GM10266 (cell line): ENCODE measurements around the gene ODF2.
A peak's percentile ranks its signal among the peaks of the same experiment; 100 is the strongest.

Experiments
- DNase-seq: peaks from one replicate; pipeline ENCODE4 v3.0.0; 2012; ENCODE audit errors: extremely low spot score
- TF ChIP-seq, protein P1 (sequence below): IDR thresholded peaks from 2 replicates; pipeline ENCODE4 v1.5.1; 2012; ENCODE audit warnings: mild to moderate bottlenecking, low read depth; ENCODE audit not compliant: control insufficient read depth, insufficient read depth; ENCODE audit errors: missing control alignments

The ODF2 gene

DNA sequence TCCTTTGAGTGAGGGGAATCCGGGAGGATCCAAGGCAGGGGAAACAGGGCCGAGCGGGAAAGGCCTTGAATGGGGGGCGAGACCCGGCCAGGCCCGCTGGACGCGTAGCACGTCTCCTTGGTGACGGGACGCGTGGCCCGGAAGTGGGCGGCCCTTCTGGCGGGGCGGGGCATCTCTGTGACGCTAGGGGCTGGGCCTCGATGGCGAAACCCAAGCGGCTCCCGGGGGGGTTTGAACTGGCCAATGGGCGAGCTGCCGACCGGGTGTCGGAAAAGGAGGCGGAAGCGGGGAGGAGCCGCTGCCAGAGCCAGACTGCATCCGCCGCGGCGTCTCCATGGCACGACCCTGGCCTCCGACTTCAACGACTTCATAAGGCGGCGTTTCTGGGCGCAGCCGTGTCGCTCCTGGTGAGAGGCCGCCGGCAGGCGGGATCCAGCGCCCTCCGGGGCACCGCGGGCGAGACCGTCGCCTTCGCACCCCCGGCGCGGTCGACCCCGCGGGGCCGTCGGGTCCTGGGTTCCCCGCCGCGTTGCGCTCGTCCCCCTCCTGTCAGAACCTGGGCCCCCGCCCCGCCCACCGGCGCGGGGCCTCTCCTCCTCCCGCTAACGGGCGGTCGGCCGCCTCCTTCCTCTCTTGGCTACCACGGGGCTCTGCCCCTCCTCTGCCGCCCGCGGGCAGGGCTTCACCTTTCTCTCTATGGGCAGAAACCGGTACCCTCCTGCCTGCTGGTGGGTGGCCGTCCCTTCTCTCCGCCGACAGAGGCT lies at the start of gene ODF2:
TSS of gene ODF2 (plus strand) at position 158 of the 764 bp plus-strand sequence. CDS start at position 244, 86 bp downstream.
- TF ChIP-seq, protein P1, sequence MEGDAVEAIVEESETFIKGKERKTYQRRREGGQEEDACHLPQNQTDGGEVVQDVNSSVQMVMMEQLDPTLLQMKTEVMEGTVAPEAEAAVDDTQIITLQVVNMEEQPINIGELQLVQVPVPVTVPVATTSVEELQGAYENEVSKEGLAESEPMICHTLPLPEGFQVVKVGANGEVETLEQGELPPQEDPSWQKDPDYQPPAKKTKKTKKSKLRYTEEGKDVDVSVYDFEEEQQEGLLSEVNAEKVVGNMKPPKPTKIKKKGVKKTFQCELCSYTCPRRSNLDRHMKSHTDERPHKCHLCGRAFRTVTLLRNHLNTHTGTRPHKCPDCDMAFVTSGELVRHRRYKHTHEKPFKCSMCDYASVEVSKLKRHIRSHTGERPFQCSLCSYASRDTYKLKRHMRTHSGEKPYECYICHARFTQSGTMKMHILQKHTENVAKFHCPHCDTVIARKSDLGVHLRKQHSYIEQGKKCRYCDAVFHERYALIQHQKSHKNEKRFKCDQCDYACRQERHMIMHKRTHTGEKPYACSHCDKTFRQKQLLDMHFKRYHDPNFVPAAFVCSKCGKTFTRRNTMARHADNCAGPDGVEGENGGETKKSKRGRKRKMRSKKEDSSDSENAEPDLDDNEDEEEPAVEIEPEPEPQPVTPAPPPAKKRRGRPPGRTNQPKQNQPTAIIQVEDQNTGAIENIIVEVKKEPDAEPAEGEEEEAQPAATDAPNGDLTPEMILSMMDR = no peak
- peak; percentile 99 for DNase-seq

- TF ChIP-seq, protein P1 = no peak
- DNase-seq = no peak
Observed at GRCh38 chr9:128406848-128407391, 48.9 kb upstream of the ODF2 start.

GRCh38 chr9:128408963-128409431 lies 46.8 kb upstream of the ODF2 start:
- TF ChIP-seq, protein P1 = no peak
- no peak for DNase-seq

GRCh38 chr9:128409450-128409849 lies 46.4 kb upstream of the ODF2 start:
- DNase-seq = no peak
- TF ChIP-seq, protein P1 = no peak

DNA sequence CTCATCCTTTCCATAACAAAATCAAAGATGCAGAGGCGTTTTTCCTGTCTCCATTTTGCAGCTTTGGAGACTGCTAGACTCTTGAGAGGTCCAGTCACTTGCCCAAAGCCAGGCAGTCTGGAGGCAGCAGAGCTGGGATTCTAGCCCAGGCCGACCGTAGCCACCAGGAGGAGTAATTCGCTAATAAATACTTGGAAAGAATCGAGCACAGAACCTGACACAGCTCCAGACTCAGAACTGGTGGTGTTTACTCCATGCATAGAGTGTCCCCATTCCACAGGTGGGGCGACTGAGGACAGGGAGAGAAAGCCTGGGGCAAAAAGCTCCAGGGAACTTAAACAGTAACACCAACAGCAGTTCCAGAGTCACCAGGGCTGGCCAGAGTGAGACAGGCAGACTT lies 45.8 kb upstream of the ODF2 start:
- DNase-seq = no peak
- TF ChIP-seq, protein P1 = peak; percentile 9

DNA sequence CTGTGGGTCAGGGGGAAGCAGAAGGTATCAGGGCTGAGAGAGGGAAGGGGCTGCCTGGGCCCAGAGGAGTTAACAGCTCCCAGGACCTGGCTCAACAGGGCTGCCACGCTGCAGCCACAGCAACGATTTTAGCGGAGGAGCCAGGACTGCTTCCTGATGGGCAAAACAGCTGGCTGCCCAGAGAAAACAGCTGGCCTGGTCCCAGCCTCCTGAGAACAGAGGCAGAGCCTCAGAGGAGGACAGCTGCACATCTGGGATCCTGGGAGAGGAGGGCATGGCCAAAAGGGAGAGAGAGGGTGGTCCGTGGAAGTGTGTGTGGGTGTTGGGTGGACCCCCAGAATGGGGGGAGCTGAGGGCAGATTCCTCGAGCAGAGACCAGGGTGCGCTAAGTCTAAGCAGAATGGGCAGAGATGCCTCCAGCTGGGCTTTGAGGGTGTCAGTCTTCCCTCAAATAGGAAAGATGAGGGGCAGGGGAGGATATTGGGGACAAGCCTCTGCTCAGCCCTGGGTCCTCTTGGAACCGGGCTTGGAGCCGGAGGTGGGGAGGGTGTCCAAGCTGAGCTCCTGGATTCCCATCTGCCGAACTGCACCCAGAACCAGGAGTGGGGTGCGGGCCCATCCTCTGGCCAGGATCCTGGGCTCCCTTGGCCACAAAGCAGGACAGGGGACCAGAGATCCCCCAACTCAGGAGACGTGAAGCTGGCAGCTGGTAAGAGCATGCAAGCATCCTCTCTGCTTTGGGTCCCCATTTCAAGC lies 44.3 kb upstream of the ODF2 start:
- no peak for DNase-seq
- TF ChIP-seq, protein P1 = no peak
